HG02759 (cell line): ENCODE measurements around the gene AHSG.
"Not testable (repeated sequence)": the region's sequence is repeated elsewhere in the genome, so short reads cannot be mapped to it uniquely, and the experiment has no call there.

Experiments
- ATAC-seq: cut with Tn5 transposase; IDR thresholded peaks from one replicate; pipeline ENCODE4 v1.9.1; 2021; ENCODE audit warnings: mild to moderate bottlenecking, moderate library complexity; ENCODE audit not compliant: unreplicated experiment

Gene AHSG

DNA sequence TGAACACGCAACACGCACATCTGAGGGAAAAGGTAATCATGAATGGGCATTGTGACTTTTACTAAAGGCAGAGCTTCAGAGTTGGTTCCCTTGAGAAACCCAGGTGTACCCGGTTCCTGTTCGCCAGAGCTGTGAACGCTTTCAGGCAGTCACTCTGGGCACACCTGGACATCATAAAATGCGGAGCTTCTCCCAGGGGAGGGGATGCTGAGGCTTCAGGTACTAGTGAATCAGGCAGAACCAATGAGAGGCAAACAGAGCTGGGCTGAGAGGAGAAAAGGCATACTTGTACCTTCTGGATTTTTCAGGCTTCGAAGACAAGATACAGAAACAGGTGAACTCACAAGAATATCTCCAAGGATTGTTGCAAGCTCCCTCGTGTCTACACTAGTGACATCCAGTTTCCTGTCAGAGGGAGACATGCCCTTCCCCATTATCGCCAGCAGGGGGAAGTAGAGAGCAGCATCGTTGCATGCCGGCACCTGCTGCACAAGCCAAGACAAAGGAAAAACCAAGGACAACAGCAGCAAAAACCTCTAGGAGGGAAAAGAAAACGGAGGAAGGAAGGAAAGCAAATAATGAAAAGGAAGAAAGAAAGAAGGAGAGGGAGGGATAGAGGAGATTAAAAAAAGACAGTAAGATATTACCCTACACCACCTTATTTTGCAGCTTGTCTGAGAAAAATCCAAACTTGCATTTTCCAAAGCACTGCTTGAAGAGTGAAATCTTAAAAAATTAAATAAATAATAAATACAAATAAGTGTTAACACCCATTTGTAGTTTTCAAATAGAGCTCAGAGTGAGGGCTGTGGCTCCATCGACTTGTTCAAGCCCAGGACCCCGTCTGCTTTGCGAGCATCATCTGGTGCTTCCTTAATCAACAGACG, 2.0 kb downstream of the AHSG start:
- peak; percentile 46 for ATAC-seq

- ATAC-seq: no peak
These were observed 3.4 kb downstream of the AHSG start for GRCh38 chr3:186616299-186616617.

GRCh38 chr3:186617036-186617946, 4.4 kb downstream of the AHSG start:
- ATAC-seq: peak; percentile 97

GRCh38 chr3:186618318-186618938, 5.6 kb downstream of the AHSG start:
- ATAC-seq: no peak

- no peak for ATAC-seq
These were observed 6.9 kb downstream of the AHSG start for GRCh38 chr3:186619787-186620212.

DNA sequence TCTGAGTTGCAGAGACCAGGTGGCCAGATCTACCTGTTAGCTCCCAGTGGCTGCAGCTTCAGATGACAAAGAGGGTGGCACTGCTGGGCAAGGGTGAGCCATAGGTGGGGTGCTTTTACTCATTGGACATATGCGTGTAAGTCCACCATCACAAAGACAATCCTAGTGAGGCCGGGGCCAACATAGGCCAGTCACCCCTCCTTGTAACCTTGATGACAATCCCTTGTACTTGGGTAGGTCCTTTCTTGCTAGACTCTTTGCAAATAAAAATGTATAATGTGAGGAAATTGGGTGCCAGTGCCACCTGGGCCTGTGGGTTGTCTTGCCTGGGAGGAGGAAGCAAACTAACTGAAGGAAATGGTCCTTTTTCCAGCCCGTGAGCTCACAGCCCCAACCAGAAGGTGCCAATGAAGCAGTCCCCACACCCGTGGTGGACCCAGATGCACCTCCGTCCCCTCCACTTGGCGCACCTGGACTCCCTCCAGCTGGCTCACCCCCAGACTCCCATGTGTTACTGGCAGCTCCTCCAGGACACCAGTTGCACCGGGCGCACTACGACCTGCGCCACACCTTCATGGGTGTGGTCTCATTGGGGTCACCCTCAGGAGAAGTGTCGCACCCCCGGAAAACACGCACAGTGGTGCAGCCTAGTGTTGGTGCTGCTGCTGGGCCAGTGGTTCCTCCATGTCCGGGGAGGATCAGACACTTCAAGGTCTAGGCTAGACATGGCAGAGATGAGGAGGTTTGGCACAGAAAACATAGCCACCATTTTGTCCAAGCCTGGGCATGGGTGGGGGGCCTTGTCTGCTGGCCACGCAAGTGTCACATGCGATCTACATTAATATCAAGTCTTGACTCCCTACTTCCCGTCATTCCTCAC, 7.6 kb downstream of the AHSG start:
- ATAC-seq: no peak

GRCh38 chr3:186621894-186622650, 9.2 kb downstream of the AHSG start:
- ATAC-seq: no peak

GRCh38 chr3:186622651-186623310, 9.9 kb downstream of the AHSG start:
- no peak for ATAC-seq

DNA sequence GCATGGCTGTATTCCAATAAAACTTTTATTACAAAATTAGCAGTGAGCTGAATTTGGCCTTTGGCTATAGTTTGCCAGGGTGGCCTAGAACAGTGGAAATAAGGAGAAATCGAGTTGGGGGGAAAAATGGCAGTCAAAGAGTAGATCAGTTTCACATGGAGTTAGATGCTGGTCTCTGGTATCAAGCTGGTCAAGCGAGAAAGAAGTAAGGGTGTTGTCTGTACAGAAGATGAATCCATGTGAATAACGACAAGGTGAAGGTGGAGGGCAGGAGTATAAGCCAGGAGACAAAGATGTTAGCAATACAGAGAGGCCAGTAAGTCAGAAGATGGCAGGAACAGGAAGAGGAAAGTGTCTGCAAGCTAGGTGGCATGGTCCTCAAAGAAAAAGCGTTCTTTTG, 11.7 kb downstream of the AHSG start:
- ATAC-seq: no peak

- ATAC-seq: no peak
These were observed 12.8 kb downstream of the AHSG start for GRCh38 chr3:186625600-186626042.

- ATAC-seq: no peak
These were observed 13.5 kb downstream of the AHSG start for GRCh38 chr3:186626254-186626847.

DNA sequence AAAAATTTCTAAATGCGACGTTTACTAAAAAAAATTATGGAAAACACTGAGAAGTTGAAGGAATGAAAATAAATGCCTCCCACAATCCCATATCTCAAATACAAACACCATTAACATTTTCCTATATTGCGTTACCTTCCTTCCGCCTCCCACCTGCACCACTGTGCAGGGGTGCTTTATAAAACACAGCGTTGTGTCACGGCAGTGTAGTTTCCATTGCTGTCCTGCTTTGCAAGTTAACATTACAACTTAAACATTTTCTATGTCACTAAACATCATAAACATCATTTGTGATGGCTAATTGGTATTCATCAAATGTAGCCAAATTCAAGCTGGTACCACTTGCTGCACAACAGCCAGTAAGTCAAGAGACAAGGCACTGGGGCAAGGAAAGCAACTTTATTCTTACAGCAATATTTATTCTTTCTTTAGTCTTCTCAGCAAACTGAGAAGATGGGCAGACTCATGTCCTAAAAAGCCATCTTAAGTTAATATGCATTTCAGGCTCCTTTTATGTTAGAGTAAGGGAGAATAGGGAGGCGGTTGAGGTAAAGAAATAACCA, 15.1 kb downstream of the AHSG start:
- no peak for ATAC-seq

DNA sequence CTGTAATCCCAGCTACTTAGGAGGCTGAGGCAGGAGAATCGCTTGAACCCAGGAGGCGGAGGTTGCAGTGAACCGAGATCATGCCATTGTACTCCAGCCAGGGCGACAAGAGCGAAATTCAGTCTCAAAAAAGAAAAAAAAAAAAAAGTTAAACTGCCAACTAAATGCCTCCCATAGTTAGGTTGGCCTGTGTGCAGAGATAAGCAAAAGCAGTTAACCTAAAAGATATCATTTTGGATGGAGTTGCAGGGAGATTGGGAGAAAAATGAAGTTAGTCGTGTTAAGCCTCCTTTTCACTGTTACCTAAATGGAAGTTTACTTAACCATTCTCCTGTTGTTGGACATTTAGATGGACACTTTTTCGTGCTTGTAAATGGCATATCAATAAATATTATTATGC, 15.9 kb downstream of the AHSG start:
- ATAC-seq: no peak

DNA sequence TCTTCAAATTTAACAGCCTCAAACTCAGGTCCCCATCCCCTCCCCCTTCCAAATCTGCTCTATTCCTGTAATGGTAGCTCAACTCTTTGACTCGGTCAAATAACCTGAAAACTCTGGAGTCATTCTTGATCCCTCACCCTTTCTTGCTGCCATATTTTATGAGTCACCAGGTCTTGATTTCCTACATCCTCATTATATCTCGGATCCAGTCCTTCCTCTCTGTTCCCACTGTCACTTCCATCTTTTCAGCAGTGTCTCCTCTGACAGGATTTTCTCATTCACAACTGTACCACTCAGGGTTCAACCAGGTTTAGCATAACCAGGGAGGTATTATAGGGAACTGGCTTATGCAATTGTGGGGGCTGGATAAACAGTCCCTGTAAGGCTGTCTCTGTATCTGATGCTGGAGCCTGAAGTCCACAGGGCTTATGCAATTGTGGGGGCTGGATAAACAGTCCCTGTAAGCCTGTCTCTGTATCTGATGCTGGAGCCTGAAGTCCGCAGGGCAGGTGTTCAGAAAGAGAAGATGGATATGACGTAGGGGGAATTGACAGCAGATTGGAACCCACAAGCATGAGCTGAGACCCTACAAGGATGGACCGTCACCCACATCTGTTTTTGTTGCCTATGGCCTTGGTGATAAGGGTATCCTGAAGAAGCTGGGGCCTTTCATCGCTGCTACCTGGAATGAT, 18.2 kb downstream of the AHSG start:
- ATAC-seq: no peak

GRCh38 chr3:186633481-186633880, 20.6 kb downstream of the AHSG start:
- no peak for ATAC-seq

GRCh38 chr3:186634207-186634606, 21.3 kb downstream of the AHSG start:
- ATAC-seq: not testable (repeated sequence)

- no peak for ATAC-seq
These were observed 22.7 kb downstream of the AHSG start for GRCh38 chr3:186635532-186635931.

DNA sequence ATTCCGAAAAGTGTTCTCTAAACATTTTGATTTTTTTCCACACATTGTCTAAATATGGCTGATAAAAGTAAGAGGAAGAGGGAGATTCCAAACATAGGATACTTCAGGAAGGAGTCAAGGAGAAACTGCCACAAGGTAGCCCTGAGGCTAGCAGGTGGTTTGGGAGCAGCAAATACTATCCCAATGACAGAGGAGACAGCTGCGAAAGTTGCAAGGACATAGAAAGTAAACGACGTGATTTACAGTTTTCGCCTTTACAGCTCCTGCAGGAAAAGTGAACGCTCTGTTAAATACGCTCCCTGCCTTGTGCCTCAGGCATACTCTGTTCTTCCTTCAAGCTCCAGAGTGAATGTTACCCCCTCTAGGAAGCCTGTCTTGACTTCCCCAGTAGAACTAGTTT, 23.7 kb downstream of the AHSG start:
- ATAC-seq: no peak
